H9 (cell line): ENCODE results near the gene RPGR. TPM values are rescaled to one million over a fixed set of nuclear protein-coding genes. Genes with fewer than 3 reads are reported as not detected.

Source experiments
- DNase-seq: peaks from one replicate; pipeline ENCODE4 v3.0.0-alpha.2; 2017
- H2AFZ ChIP-seq: one replicate; pipeline ENCODE4 v1.6.1; 2013; ENCODE audit warnings: mild to moderate bottlenecking, low read length, control low read depth, moderate library complexity
- H2AK5ac ChIP-seq: 2 replicates; pipeline ENCODE4 v1.6.1; 2013; ENCODE audit warnings: low read length, control low read depth, mixed read lengths; ENCODE audit not compliant: insufficient read length
- H2BK120ac ChIP-seq: one replicate; pipeline ENCODE4 v1.6.1; 2013; ENCODE audit warnings: low read depth, mild to moderate bottlenecking, low read length, control low read depth, inconsistent platforms; ENCODE audit not compliant: poor library complexity, severe bottlenecking
- H2BK12ac ChIP-seq: 2 replicates; pipeline ENCODE4 v1.6.1; 2013; ENCODE audit warnings: low read length, control low read depth, mixed read lengths, low read depth; ENCODE audit not compliant: insufficient read length
- H2BK15ac ChIP-seq: 2 replicates; pipeline ENCODE4 v1.6.1; 2013; ENCODE audit warnings: low read depth, low read length, control low read depth
- H2BK20ac ChIP-seq: one replicate; pipeline ENCODE4 v1.6.1; 2013; ENCODE audit warnings: low read depth, mild to moderate bottlenecking, low read length, control low read depth, inconsistent platforms; ENCODE audit not compliant: poor library complexity, severe bottlenecking
- H2BK5ac ChIP-seq: 2 replicates; pipeline ENCODE4 v1.6.1; 2013; ENCODE audit warnings: low read length, control low read depth, mixed read lengths; ENCODE audit not compliant: insufficient read length
- H3K14ac ChIP-seq: 2 replicates; pipeline ENCODE4 v1.6.1; 2013; ENCODE audit warnings: low read length, control low read depth; ENCODE audit not compliant: insufficient read depth
- H3K18ac ChIP-seq: 2 replicates; pipeline ENCODE4 v1.6.1; 2013; ENCODE audit warnings: low read depth, mild to moderate bottlenecking, mixed read lengths, low read length, control low read depth; ENCODE audit not compliant: insufficient read length
- H3K23ac ChIP-seq: 2 replicates; pipeline ENCODE4 v1.6.1; 2013; ENCODE audit warnings: low read length, control low read depth, mixed read lengths, low read depth; ENCODE audit not compliant: insufficient read length
- H3K23me2 ChIP-seq: 2 replicates; pipeline ENCODE4 v1.6.1; 2013; ENCODE audit warnings: low read depth, mild to moderate bottlenecking, mixed read lengths, low read length, control low read depth; ENCODE audit not compliant: insufficient read length, poor library complexity, severe bottlenecking
- H3K27ac ChIP-seq: 2 replicates; pipeline ENCODE4 v1.5.1; 2013; ENCODE audit warnings: low read length, control low read depth, mixed read lengths, low read depth; ENCODE audit not compliant: insufficient read length
- H3K27me3 ChIP-seq: 2 replicates; pipeline ENCODE4 v1.6.1; 2013; ENCODE audit warnings: low read length, control low read depth, inconsistent platforms; ENCODE audit not compliant: insufficient read depth
- H3K4ac ChIP-seq: 2 replicates; pipeline ENCODE4 v1.6.1; 2013; ENCODE audit warnings: low read depth, mild to moderate bottlenecking, control low read depth, inconsistent platforms, low read length, moderate library complexity
- H3K4me1 ChIP-seq: 2 replicates; pipeline ENCODE4 v1.6.1; 2013; ENCODE audit warnings: low read length, control low read depth, inconsistent platforms; ENCODE audit not compliant: insufficient read depth
- H3K4me2 ChIP-seq: 2 replicates; pipeline ENCODE4 v1.6.1; 2013; ENCODE audit warnings: low read length, control low read depth, mixed read lengths; ENCODE audit not compliant: insufficient read length, insufficient read depth
- H3K56ac ChIP-seq: 2 replicates; pipeline ENCODE4 v1.6.1; 2013; ENCODE audit warnings: low read depth, mild to moderate bottlenecking, mixed read lengths, low read length, control low read depth; ENCODE audit not compliant: insufficient read length
- H3K79me1 ChIP-seq: 2 replicates; pipeline ENCODE4 v1.6.1; 2013; ENCODE audit warnings: low read depth, mild to moderate bottlenecking, moderate library complexity, low read length, control low read depth, inconsistent platforms; ENCODE audit not compliant: insufficient read depth, poor library complexity, severe bottlenecking
- H3K79me2 ChIP-seq: 2 replicates; pipeline ENCODE4 v1.6.1; 2013; ENCODE audit warnings: low read length, control low read depth, inconsistent platforms; ENCODE audit not compliant: insufficient read depth
- H3K9ac ChIP-seq: 2 replicates; pipeline ENCODE4 v1.6.1; 2013; ENCODE audit warnings: low read length, control low read depth, mixed read lengths; ENCODE audit not compliant: insufficient read length; ENCODE audit errors: extremely low read depth
- H3K9me3 ChIP-seq: one replicate; pipeline ENCODE4 v1.6.1; 2013; ENCODE audit warnings: low read depth, low read length, inconsistent platforms; ENCODE audit not compliant: control insufficient read depth
- H3T11ph ChIP-seq: one replicate; pipeline ENCODE4 v1.6.1; 2013; ENCODE audit warnings: mild to moderate bottlenecking, low read length, control low read depth, inconsistent platforms
- H4K20me1 ChIP-seq: one replicate; pipeline ENCODE4 v1.6.1; 2013; ENCODE audit not compliant: control insufficient read depth, insufficient read length, insufficient read depth
- H4K5ac ChIP-seq: 2 replicates; pipeline ENCODE4 v1.6.1; 2013; ENCODE audit warnings: low read depth, mild to moderate bottlenecking, mixed read lengths, low read length, control low read depth; ENCODE audit not compliant: insufficient read length
- H4K8ac ChIP-seq: replicated peaks from 2 replicates; pipeline ENCODE4 v1.6.1; 2013; ENCODE audit warnings: low read length, control low read depth, mixed read lengths, low read depth; ENCODE audit not compliant: insufficient read length
- H4K91ac ChIP-seq: 2 replicates; pipeline ENCODE4 v1.6.1; 2013; ENCODE audit warnings: low read depth, mild to moderate bottlenecking, moderate library complexity, mixed read lengths, low read length, control low read depth; ENCODE audit not compliant: insufficient read length
- H3K27ac Mint-ChIP-seq, 3 experiments: 2 replicates in 2 of 3; 3 replicates in 1 of 3; pipeline ENCODE4 v1.8.0; 2020 to 2021; ENCODE audit warnings: mixed read lengths in 3 of 3, mild to moderate bottlenecking in 1 of 3, moderate library complexity in 1 of 3
- H3K27me3 Mint-ChIP-seq: 2 replicates; pipeline ENCODE4 v1.8.0; 2021; ENCODE audit warnings: low read depth, mild to moderate bottlenecking, moderate library complexity, mixed read lengths
- H3K36me3 Mint-ChIP-seq, 3 experiments: 2 replicates in 2 of 3; 3 replicates in 1 of 3; pipeline ENCODE4 v1.8.0; 2020 to 2021; ENCODE audit warnings: low read depth in 3 of 3, mixed read lengths in 3 of 3; ENCODE audit not compliant: insufficient read depth in 1 of 3
- H3K4me1 Mint-ChIP-seq, 2 experiments: 2 replicates each; pipeline ENCODE4 v1.8.0; 2020; ENCODE audit warnings: mixed read lengths in 2 of 2
- H3K4me3 Mint-ChIP-seq, 2 experiments: 2 replicates in 1 of 2; 3 replicates in 1 of 2; pipeline ENCODE4 v1.8.0; 2020 to 2021; ENCODE audit warnings: mild to moderate bottlenecking in 2 of 2, mixed read lengths in 2 of 2, moderate library complexity in 1 of 2
- H3K9me3 Mint-ChIP-seq, 2 experiments: 2 replicates in 1 of 2; 3 replicates in 1 of 2; pipeline ENCODE4 v1.8.0; 2020; ENCODE audit warnings: mild to moderate bottlenecking in 2 of 2, mixed read lengths in 2 of 2, moderate library complexity in 1 of 2
- CTCF ChIP-seq: fragments of 200-600 bp; sonication (generic); conservative IDR thresholded peaks from 3 replicates; pipeline ENCODE4 v1.8.0; 2021; ENCODE audit warnings: antibody characterized with exemption, mild to moderate bottlenecking
- WGBS: extraction: QIAGEN DNeasy Blood & Tissue Kit; methylation state at CpG from one replicate; pipeline ENCODE4 v1.1.7; 2013; ENCODE audit warnings: missing lambda C conversion rate, low lambda C conversion rate, mixed read lengths; ENCODE audit not compliant: insufficient read length; ENCODE audit errors: extremely low coverage; 5-methylcytosine and 5-hydroxymethylcytosine counted together
- total RNA-seq: library from RNA; stranded (reverse); gene quantifications from 2 replicates; pipeline ENCODE4 v1.2.1, GENCODE V29; 2021

RPGR gene
- total RNA-seq, 1 experiment from 2014 or later, result 7.3 TPM

- no peak overlapping the region for H3K4me2 ChIP-seq
- no peak for TF ChIP-seq CTCF
- H3K4ac ChIP-seq, result no peak overlapping the region
- H4K5ac ChIP-seq, result no peak overlapping the region
- no peak for DNase-seq
- no peak overlapping the region for H3K4me3 Mint-ChIP-seq
- no peak overlapping the region for H4K8ac ChIP-seq
- H4K20me1 ChIP-seq, result no peaks in the 10 kb centered on the region
- no peak overlapping the region for H2AFZ ChIP-seq
- no peak overlapping the region for H3K56ac ChIP-seq
- no peaks in the 10 kb centered on the region for H3K27me3 ChIP-seq
- peaks cover 48 to 51% of the 10 kb centered on the region in 2 experiments for H3K9me3 Mint-ChIP-seq
- H3K18ac ChIP-seq, result no peak overlapping the region
- H2AK5ac ChIP-seq, result no peak overlapping the region
- no peak overlapping the region for H3K14ac ChIP-seq
- no peaks in the 10 kb centered on the region for H3K79me2 ChIP-seq
- peaks cover 0 to 2% (median 0%) of the 10 kb centered on the region in 3 experiments; a peak in 3 of 7 replicates for H3K36me3 Mint-ChIP-seq
- no peaks in the 10 kb centered on the region; the same call in 1 of the 2 replicates for H3K27me3 Mint-ChIP-seq
- H3K27ac Mint-ChIP-seq, result no peak overlapping the region
- no peaks in the 10 kb centered on the region for H3K4me1 Mint-ChIP-seq
- H3K23me2 ChIP-seq, result no peaks in the 10 kb centered on the region
- H2BK5ac ChIP-seq, result no peak overlapping the region
- H2BK15ac ChIP-seq, result no peak overlapping the region
- peaks cover 8% of the 10 kb centered on the region for H3K9me3 ChIP-seq
- H3K23ac ChIP-seq, result no peak overlapping the region
- H4K91ac ChIP-seq, result no peak overlapping the region
- H2BK120ac ChIP-seq, result no peak overlapping the region
- WGBS, result no CpG with 5 or more reads among the region's 2 CpGs
- no peak overlapping the region for H3T11ph ChIP-seq
- no peak overlapping the region for H3K27ac ChIP-seq
- no peak overlapping the region for H2BK12ac ChIP-seq
- no peak overlapping the region for H2BK20ac ChIP-seq
- H3K9ac ChIP-seq, result no peak overlapping the region
- H3K4me1 ChIP-seq, result no peaks in the 10 kb centered on the region
- H3K79me1 ChIP-seq, result no peaks in the 10 kb centered on the region
These were observed 41.5 kb upstream of the RPGR start for GRCh38 chrX:38368774-38369173.
